HG03066 (cell line): ENCODE results near the gene POTEG.
"Not testable (repeated sequence)": the region's sequence is repeated elsewhere in the genome, so short reads cannot be mapped to it uniquely, and the experiment has no call there.

Source experiments
- ATAC-seq: cut with Tn5 transposase; IDR thresholded peaks from one replicate; pipeline ENCODE4 v1.9.1; 2021; ENCODE audit warnings: low read depth; ENCODE audit not compliant: unreplicated experiment

Gene POTEG

DNA sequence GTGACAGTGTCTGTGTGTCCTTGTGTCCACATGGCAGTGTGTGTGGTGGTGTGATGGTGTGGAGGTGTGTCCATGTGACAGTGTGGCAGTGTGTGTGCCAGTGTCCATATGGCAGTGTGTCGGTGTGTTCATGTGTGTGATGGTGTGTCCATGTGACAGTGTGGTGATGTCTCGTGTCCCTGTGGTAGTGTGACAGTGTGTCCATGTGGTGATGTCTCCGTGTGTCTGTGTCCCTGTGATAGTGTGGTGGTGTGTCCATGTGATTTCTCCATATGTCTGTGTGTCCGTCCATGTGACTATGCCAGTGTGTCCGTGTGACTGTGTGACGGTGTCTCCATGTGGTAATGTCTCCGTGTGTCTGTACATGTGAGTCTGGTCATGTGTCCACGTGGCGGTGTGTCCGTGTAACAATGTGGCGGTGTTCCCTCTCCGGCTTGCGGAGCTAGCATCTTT is 59.7 kb downstream of the POTEG start:
- not testable (repeated sequence) for ATAC-seq

DNA sequence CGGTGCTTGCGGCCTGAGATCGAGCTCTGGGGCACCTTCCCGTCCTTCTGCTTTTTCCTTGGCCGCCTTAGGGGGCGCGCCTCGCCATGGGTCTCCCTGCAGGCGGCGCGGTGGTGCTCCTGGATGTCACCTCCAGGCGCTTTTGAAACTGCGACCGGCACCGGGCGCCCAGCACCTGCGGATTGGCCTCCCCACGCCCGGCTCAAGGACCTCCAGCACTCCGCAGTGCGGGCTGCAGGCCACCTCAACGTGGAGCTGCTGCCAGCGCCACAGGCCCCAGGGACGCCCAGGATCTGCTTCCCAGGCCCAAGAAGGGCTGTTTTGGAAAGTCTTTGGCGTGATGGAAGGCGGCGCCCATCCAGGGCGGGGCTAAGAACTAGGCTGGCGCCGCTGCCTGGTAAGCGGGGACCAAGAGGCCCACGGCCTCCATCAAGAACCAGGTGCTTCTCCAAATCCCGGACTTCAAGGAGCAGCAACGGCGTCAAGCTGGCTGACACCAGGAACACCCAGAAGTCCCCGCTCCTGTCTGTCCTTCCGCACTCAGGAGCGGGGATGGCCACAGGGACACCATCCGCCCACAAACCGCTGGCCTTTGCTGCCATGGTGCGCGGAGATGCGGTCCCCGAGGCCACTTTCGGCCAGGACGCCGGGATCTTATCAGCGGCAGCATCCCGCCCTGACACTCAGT is 61.2 kb downstream of the POTEG start:
- ATAC-seq: not testable (repeated sequence)

DNA sequence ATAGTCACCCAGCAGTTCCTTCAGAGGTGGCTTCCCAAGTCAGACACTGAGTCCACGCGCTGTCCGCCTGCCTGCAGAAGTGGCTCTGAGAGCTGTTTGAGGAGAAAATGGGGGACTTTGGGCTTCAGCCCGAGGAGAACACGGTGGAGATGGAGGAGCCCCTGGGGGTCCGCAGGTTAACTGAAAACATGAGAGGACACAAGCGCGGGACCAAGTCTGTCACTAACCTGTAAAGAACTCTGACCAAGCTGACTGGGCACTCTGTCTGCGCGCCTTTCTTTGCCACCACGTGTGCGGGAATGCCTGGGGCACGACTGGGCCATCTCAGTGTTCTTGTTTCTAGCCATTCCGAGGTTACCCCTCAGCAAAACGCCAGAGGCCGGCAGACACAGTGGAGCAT is 62.4 kb downstream of the POTEG start:
- not testable (repeated sequence) for ATAC-seq

DNA sequence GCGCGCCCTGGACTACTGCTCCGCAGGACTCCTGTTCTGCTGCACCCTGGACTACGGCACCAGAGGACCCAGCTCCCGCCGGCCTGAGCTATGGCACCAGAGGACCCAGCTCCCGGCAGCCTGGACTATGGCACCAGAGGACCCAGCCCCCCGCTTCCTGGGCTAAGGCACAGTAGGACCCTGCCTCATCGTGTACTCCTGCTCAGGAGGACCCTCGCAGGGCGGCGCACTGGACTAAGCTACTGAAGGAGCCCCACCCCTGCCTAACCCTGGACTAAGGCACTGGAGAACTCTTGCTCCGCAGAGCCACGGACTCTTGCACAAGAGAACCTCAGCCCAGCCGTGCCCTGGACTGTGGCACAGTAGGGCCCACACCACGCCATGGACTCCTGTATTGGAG is 71.3 kb downstream of the POTEG start:
- ATAC-seq: not testable (repeated sequence)

- not testable (repeated sequence) for ATAC-seq
These were observed 71.8 kb downstream of the POTEG start for GRCh38 chr14:19362323-19362722.

- not testable (repeated sequence) for ATAC-seq
These were observed 72.4 kb downstream of the POTEG start for GRCh38 chr14:19361636-19362253.

GRCh38 chr14:19360937-19361635 is 73.1 kb downstream of the POTEG start:
- ATAC-seq: not testable (repeated sequence)
